Measurements from ENCODE around the gene FSCN2.
A peak's percentile ranks its signal among the peaks of the same experiment; 100 is the strongest.

Gene FSCN2

GRCh38 chr17:81527591-81528383 is at the start of gene FSCN2:
Gene FSCN2, plus strand, starts transcription at chr17:81528377. Its CDS starts 155 bp downstream, at chr17:81528532.
- no peak for DNase-seq (ENCODE audit: low read depth in 2 of 3, low spot score in 1 of 3)

- no peak for DNase-seq (ENCODE audit: low read depth in 2 of 3, low spot score in 1 of 3)
Observed at GRCh38 chr17:81479175-81480071, 48.8 kb upstream of the FSCN2 start.

GRCh38 chr17:81480140-81481072 is 47.8 kb upstream of the FSCN2 start:
- no peak for DNase-seq (ENCODE audit: low read depth in 2 of 3, low spot score in 1 of 3)

GRCh38 chr17:81481073-81481799 is 46.9 kb upstream of the FSCN2 start:
- DNase-seq (ENCODE audit: low read depth in 2 of 3, low spot score in 1 of 3) = peak in 1 of 3 donors; percentile 39

- DNase-seq (ENCODE audit: low read depth in 2 of 3, low spot score in 1 of 3) = no peak
Observed at GRCh38 chr17:81481815-81482505, 46.2 kb upstream of the FSCN2 start.

GRCh38 chr17:81482673-81483072 is 45.5 kb upstream of the FSCN2 start:
- DNase-seq (ENCODE audit: low read depth in 2 of 3, low spot score in 1 of 3) = no peak

- DNase-seq (ENCODE audit: low read depth in 2 of 3, low spot score in 1 of 3) = no peak
Observed at GRCh38 chr17:81483085-81483861, 44.9 kb upstream of the FSCN2 start.

- DNase-seq (ENCODE audit: low read depth in 2 of 3, low spot score in 1 of 3) = no peak
Observed at GRCh38 chr17:81483862-81484194, 44.3 kb upstream of the FSCN2 start.

GRCh38 chr17:81484195-81484979 is 43.8 kb upstream of the FSCN2 start:
- DNase-seq (ENCODE audit: low read depth in 2 of 3, low spot score in 1 of 3) = peak; percentile 80 to 85 (median 85)

GRCh38 chr17:81486199-81486810 is 41.9 kb upstream of the FSCN2 start:
- DNase-seq (ENCODE audit: low read depth in 2 of 3, low spot score in 1 of 3) = no peak

GRCh38 chr17:81487089-81487486 is 41.1 kb upstream of the FSCN2 start:
- DNase-seq (ENCODE audit: low read depth in 2 of 3, low spot score in 1 of 3) = no peak

GRCh38 chr17:81487487-81488275 is 40.5 kb upstream of the FSCN2 start:
- peak; percentile 52 to 74 (median 65) for DNase-seq (ENCODE audit: low read depth in 2 of 3, low spot score in 1 of 3)

GRCh38 chr17:81488276-81488860 is 39.8 kb upstream of the FSCN2 start:
- DNase-seq (ENCODE audit: low read depth in 2 of 3, low spot score in 1 of 3) = no peak

GRCh38 chr17:81489012-81489997 is 38.9 kb upstream of the FSCN2 start:
- no peak for DNase-seq (ENCODE audit: low read depth in 2 of 3, low spot score in 1 of 3)
